K562 (cell line): ENCODE measurements around the gene RBM28.

Source experiments
- BRF1 ChIP-seq: IDR thresholded peaks from 3 replicates; pipeline ENCODE4 v1.6.1; 2011; ENCODE audit warnings: borderline replicate concordance, mild to moderate bottlenecking; ENCODE audit not compliant: insufficient read length; ENCODE audit errors: extremely low read depth
- EP300 ChIP-seq: IDR thresholded peaks from 2 replicates; pipeline ENCODE4 v1.6.1; 2012; ENCODE audit warnings: low read length, improper control_type of control experiment
- FOSL1 ChIP-seq: fragments of 200-800 bp; sonication (Bioruptor generic); conservative IDR thresholded peaks from 2 replicates; pipeline ENCODE4 v1.6.1; 2016; ENCODE audit warnings: missing genetic modification characterization, missing compliant biosample characterization
- HDAC1 ChIP-seq, 2 experiments: fragments of 450-650 bp; IDR thresholded peaks; 2 replicates each; pipeline ENCODE4 v1.6.1; 2016 to 2017; ENCODE audit warnings: inconsistent platforms in 1 of 2, mild to moderate bottlenecking in 1 of 2, moderate library complexity in 1 of 2
- MTA1 ChIP-seq: fragments of 450-650 bp; IDR thresholded peaks from 2 replicates; pipeline ENCODE4 v1.6.1; 2017; ENCODE audit warnings: borderline replicate concordance
- PHB ChIP-seq: fragments of 250-450 bp; sonication (Bioruptor Pico); IDR thresholded peaks from 2 replicates; pipeline ENCODE4 v1.5.0; 2021
- SAP30 ChIP-seq: fragments of 200-600 bp; sonication (generic); IDR thresholded peaks from 2 replicates; pipeline ENCODE4 v1.6.1; 2012; ENCODE audit warnings: borderline replicate concordance, low read depth, mild to moderate bottlenecking, moderate library complexity, low read length, control low read depth, inconsistent platforms; ENCODE audit not compliant: insufficient read depth, poor library complexity, severe bottlenecking
- SIN3A ChIP-seq, 2 experiments: fragments of 150-350 bp in 1 of 2; IDR thresholded peaks; 2 replicates each; pipeline ENCODE4 v1.6.1; 2011 to 2016; ENCODE audit warnings: borderline replicate concordance in 2 of 2, low read depth in 2 of 2, low read length in 2 of 2, mild to moderate bottlenecking in 2 of 2, moderate library complexity in 2 of 2; ENCODE audit not compliant: control insufficient read depth in 1 of 2
- TCF7L2 ChIP-seq: fragments of 150-350 bp; IDR thresholded peaks from 2 replicates; pipeline ENCODE4 v1.6.1; 2016; ENCODE audit warnings: low read depth, mild to moderate bottlenecking, low read length, moderate library complexity
- ZFP30 ChIP-seq: fragments of 250-450 bp; sonication (Bioruptor Pico); IDR thresholded peaks from 2 replicates; pipeline ENCODE4 v1.8.0; 2022; ENCODE audit warnings: moderate library complexity, mild to moderate bottlenecking, inconsistent platforms, borderline replicate concordance
- ZNF76 ChIP-seq: fragments of 250-450 bp; sonication (Bioruptor Pico); IDR thresholded peaks from 2 replicates; pipeline ENCODE4 v1.4.0; 2020; ENCODE audit warnings: mild to moderate bottlenecking, moderate library complexity, borderline replicate concordance
- ZNF766 ChIP-seq: fragments of 200-800 bp; sonication (Bioruptor generic); conservative IDR thresholded peaks from 2 replicates; pipeline ENCODE4 v1.6.1; 2016; ENCODE audit warnings: missing genetic modification characterization, missing compliant biosample characterization

DNA sequence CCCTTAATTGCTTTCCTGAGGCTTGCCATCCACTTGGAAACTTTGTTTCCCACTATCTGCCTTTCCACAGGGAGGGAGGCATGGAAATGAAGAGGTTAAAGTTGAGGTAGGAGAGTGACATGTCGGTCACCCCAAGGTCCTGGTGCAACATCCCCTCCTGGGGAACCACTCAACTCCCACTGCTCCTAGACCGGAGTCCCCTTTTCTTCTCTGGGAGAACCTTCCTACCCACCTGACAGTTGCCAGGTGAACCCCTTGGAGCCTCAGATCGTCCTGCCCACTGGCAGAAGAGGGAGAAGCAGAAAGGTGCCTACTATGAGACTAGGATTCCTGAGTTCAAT is 44.4 kb upstream of the RBM28 start:
- no peak for TF ChIP-seq PHB (CRISPR knock-in tag)
- TF ChIP-seq EP300, result no peak
- TF ChIP-seq BRF1, result no peak
- TF ChIP-seq SAP30, result no peak
- TF ChIP-seq ZNF76 (CRISPR knock-in tag), result no peak
- TF ChIP-seq MTA1, result no peak
- TF ChIP-seq HDAC1 (IDR thresholded peaks at IDR 0.05), result no peak
- TF ChIP-seq ZFP30 (CRISPR knock-in tag), result no peak
- no peak for TF ChIP-seq TCF7L2
- no peak for TF ChIP-seq SIN3A (IDR thresholded peaks at IDR 0.05; ENCODE audit: borderline replicate concordance in 2 of 2, control insufficient read depth in 1 of 2, low read depth in 2 of 2, low read length in 2 of 2)
- TF ChIP-seq FOSL1 (tag), result no peak
- TF ChIP-seq ZNF766 (CRISPR knock-in tag), result no peak
